Measurements from ENCODE around the gene SDK1.

Gene SDK1

GRCh38 chr7:4021413-4021812 is 720.4 kb downstream of the SDK1 start:
- Histone ChIP-seq H3K4me1 (ENCODE audit: control insufficient read depth in 2 of 2, insufficient read depth in 1 of 2, low read depth in 1 of 2, low read length in 2 of 2) (peaks cover 0 to 3% of the 10 kb centered on the region in 2 donors), H3K18ac (ENCODE audit: low read length) (no peak overlapping the region), H2BK5ac (ENCODE audit: low read length) (no peak overlapping the region), H4K91ac (ENCODE audit: low read depth, low read length, poor library complexity) (no peak overlapping the region), H2BK15ac (ENCODE audit: low read length) (no peak overlapping the region), H3K27me3 (ENCODE audit: control insufficient read depth in 3 of 3, insufficient read depth in 3 of 3, low read depth in 1 of 3, low read length in 3 of 3) (no peaks in the 10 kb centered on the region), H2AK5ac (ENCODE audit: low read depth, low read length) (no peak overlapping the region), H3K9ac (ENCODE audit: low read depth, low read length, poor library complexity) (no peak overlapping the region), H2BK120ac (ENCODE audit: low read depth, low read length) (no peak overlapping the region), H3K14ac (ENCODE audit: low read length) (no peak overlapping the region), H2AFZ (ENCODE audit: low read length) (no peak overlapping the region), H2BK12ac (ENCODE audit: low read length) (no peak overlapping the region), H3K4me2 (ENCODE audit: insufficient read depth, low read length, poor library complexity, severe bottlenecking) (no peak overlapping the region), H3K9me3 (replicated peaks in 1 of 2; ENCODE audit: control insufficient read depth in 2 of 2, insufficient read depth in 1 of 2, low read depth in 1 of 2, low read length in 2 of 2) (peaks cover 16 to 41% of the 10 kb centered on the region in 2 donors), H3K36me3 (replicated peaks in 1 of 2; ENCODE audit: control insufficient read depth in 2 of 2, insufficient read depth in 2 of 2, low read length in 2 of 2) (peaks cover 0 to 6% of the 10 kb centered on the region in 2 donors), H4K8ac (ENCODE audit: low read depth, low read length) (no peak overlapping the region), H3K79me1 (ENCODE audit: low read depth, low read length) (no peaks in the 10 kb centered on the region), H3K4ac (ENCODE audit: low read length) (no peak overlapping the region), H3K27ac (replicated peaks; ENCODE audit: low read length) (no peak overlapping the region), H3K23ac (ENCODE audit: low read depth, low read length, poor library complexity) (no peak overlapping the region), H3K4me3 (ENCODE audit: low read length in 2 of 2) (no peak overlapping the region)
- no peak for DNase-seq (ENCODE audit: low spot score)
- WGBS, 2 donors (ENCODE audit: extremely low coverage in 2 of 2, insufficient read length in 2 of 2, insufficient replicate concordance in 1 of 2): no CpG with 5 or more reads among the region's 5 CpGs

GRCh38 chr7:4022265-4022664 is 721.2 kb downstream of the SDK1 start:
- H4K8ac ChIP-seq (ENCODE audit: low read depth, low read length): no peak overlapping the region
- no CpG with 5 or more reads among the region's 7 CpGs for WGBS, 2 donors (ENCODE audit: extremely low coverage in 2 of 2, insufficient read length in 2 of 2, insufficient replicate concordance in 1 of 2)
- no peak overlapping the region for H2BK5ac ChIP-seq (ENCODE audit: low read length)
- no peak for DNase-seq (ENCODE audit: low spot score)
- peak overlapping the region; percentile 83 for H4K91ac ChIP-seq (ENCODE audit: low read depth, low read length, poor library complexity)
- H3K27ac ChIP-seq (replicated peaks; ENCODE audit: low read length): no peak overlapping the region
- no peak overlapping the region for H2BK15ac ChIP-seq (ENCODE audit: low read length)
- no peak overlapping the region for H3K4me2 ChIP-seq (ENCODE audit: insufficient read depth, low read length, poor library complexity, severe bottlenecking)
- no peak overlapping the region for H3K14ac ChIP-seq (ENCODE audit: low read length)
- H3K23ac ChIP-seq (ENCODE audit: low read depth, low read length, poor library complexity): no peak overlapping the region
- no peak overlapping the region for H3K4me3 ChIP-seq (ENCODE audit: low read length in 2 of 2)
- no peak overlapping the region for H2AK5ac ChIP-seq (ENCODE audit: low read depth, low read length)
- H3K9me3 ChIP-seq (replicated peaks in 1 of 2; ENCODE audit: control insufficient read depth in 2 of 2, insufficient read depth in 1 of 2, low read depth in 1 of 2, low read length in 2 of 2): peaks cover 13 to 37% of the 10 kb centered on the region in 2 donors
- no peaks in the 10 kb centered on the region for H3K27me3 ChIP-seq (ENCODE audit: control insufficient read depth in 3 of 3, insufficient read depth in 3 of 3, low read depth in 1 of 3, low read length in 3 of 3)
- no peak overlapping the region for H3K9ac ChIP-seq (ENCODE audit: low read depth, low read length, poor library complexity)
- H3K4ac ChIP-seq (ENCODE audit: low read length): no peak overlapping the region
- no peaks in the 10 kb centered on the region for H3K79me1 ChIP-seq (ENCODE audit: low read depth, low read length)
- no peak overlapping the region for H2AFZ ChIP-seq (ENCODE audit: low read length)
- H3K18ac ChIP-seq (ENCODE audit: low read length): peak overlapping the region; percentile 67
- H3K4me1 ChIP-seq (ENCODE audit: control insufficient read depth in 2 of 2, insufficient read depth in 1 of 2, low read depth in 1 of 2, low read length in 2 of 2): peaks cover 0 to 3% of the 10 kb centered on the region in 2 donors
- H2BK120ac ChIP-seq (ENCODE audit: low read depth, low read length): no peak overlapping the region
- no peaks in the 10 kb centered on the region for H3K36me3 ChIP-seq (replicated peaks in 1 of 2; ENCODE audit: control insufficient read depth in 2 of 2, insufficient read depth in 2 of 2, low read length in 2 of 2)
- peak overlapping the region; percentile 48 for H2BK12ac ChIP-seq (ENCODE audit: low read length)

- Histone ChIP-seq H2BK12ac (ENCODE audit: low read length) (no peak overlapping the region), H3K4me2 (ENCODE audit: insufficient read depth, low read length, poor library complexity, severe bottlenecking) (no peak overlapping the region), H3K4me1 (ENCODE audit: control insufficient read depth in 2 of 2, insufficient read depth in 1 of 2, low read depth in 1 of 2, low read length in 2 of 2) (peaks cover 0 to 3% of the 10 kb centered on the region in 2 donors), H3K9ac (ENCODE audit: low read depth, low read length, poor library complexity) (no peak overlapping the region), H3K27me3 (ENCODE audit: control insufficient read depth in 3 of 3, insufficient read depth in 3 of 3, low read depth in 1 of 3, low read length in 3 of 3) (no peaks in the 10 kb centered on the region), H3K36me3 (replicated peaks in 1 of 2; ENCODE audit: control insufficient read depth in 2 of 2, insufficient read depth in 2 of 2, low read length in 2 of 2) (no peaks in the 10 kb centered on the region), H2BK120ac (ENCODE audit: low read depth, low read length) (no peak overlapping the region), H3K79me1 (ENCODE audit: low read depth, low read length) (no peaks in the 10 kb centered on the region), H4K8ac (ENCODE audit: low read depth, low read length) (no peak overlapping the region), H3K9me3 (replicated peaks in 1 of 2; ENCODE audit: control insufficient read depth in 2 of 2, insufficient read depth in 1 of 2, low read depth in 1 of 2, low read length in 2 of 2) (peaks cover 13 to 28% of the 10 kb centered on the region in 2 donors), H4K91ac (ENCODE audit: low read depth, low read length, poor library complexity) (no peak overlapping the region), H2BK5ac (ENCODE audit: low read length) (no peak overlapping the region), H2BK15ac (ENCODE audit: low read length) (no peak overlapping the region), H2AK5ac (ENCODE audit: low read depth, low read length) (no peak overlapping the region), H3K27ac (replicated peaks; ENCODE audit: low read length) (no peak overlapping the region), H3K4me3 (ENCODE audit: low read length in 2 of 2) (no peak overlapping the region), H3K18ac (ENCODE audit: low read length) (no peak overlapping the region), H3K23ac (ENCODE audit: low read depth, low read length, poor library complexity) (no peak overlapping the region), H3K4ac (ENCODE audit: low read length) (no peak overlapping the region), H2AFZ (ENCODE audit: low read length) (no peak overlapping the region), H3K14ac (ENCODE audit: low read length) (no peak overlapping the region)
- no peak for DNase-seq (ENCODE audit: low spot score)
- no CpG with 5 or more reads among the region's 10 CpGs for WGBS, 2 donors (ENCODE audit: extremely low coverage in 2 of 2, insufficient read length in 2 of 2, insufficient replicate concordance in 1 of 2)
Observed at GRCh38 chr7:4023502-4023901, 722.5 kb downstream of the SDK1 start.

- H2BK120ac ChIP-seq (ENCODE audit: low read depth, low read length): no peak overlapping the region
- no peak overlapping the region for H3K27ac ChIP-seq (replicated peaks; ENCODE audit: low read length)
- no peak overlapping the region for H4K8ac ChIP-seq (ENCODE audit: low read depth, low read length)
- WGBS, 2 donors (ENCODE audit: extremely low coverage in 2 of 2, insufficient read length in 2 of 2, insufficient replicate concordance in 1 of 2): no CpG with 5 or more reads among the region's 1 CpG
- H3K9me3 ChIP-seq (replicated peaks in 1 of 2; ENCODE audit: control insufficient read depth in 2 of 2, insufficient read depth in 1 of 2, low read depth in 1 of 2, low read length in 2 of 2): peaks cover 8 to 21% of the 10 kb centered on the region in 2 donors
- H3K18ac ChIP-seq (ENCODE audit: low read length): no peak overlapping the region
- H3K79me1 ChIP-seq (ENCODE audit: low read depth, low read length): no peaks in the 10 kb centered on the region
- no peak overlapping the region for H2AFZ ChIP-seq (ENCODE audit: low read length)
- DNase-seq (ENCODE audit: low spot score): no peak
- H2BK5ac ChIP-seq (ENCODE audit: low read length): no peak overlapping the region
- H2BK12ac ChIP-seq (ENCODE audit: low read length): no peak overlapping the region
- H3K4me1 ChIP-seq (ENCODE audit: control insufficient read depth in 2 of 2, insufficient read depth in 1 of 2, low read depth in 1 of 2, low read length in 2 of 2): peaks cover 0 to 3% of the 10 kb centered on the region in 2 donors
- H4K91ac ChIP-seq (ENCODE audit: low read depth, low read length, poor library complexity): no peak overlapping the region
- H2AK5ac ChIP-seq (ENCODE audit: low read depth, low read length): no peak overlapping the region
- H3K27me3 ChIP-seq (ENCODE audit: control insufficient read depth in 3 of 3, insufficient read depth in 3 of 3, low read depth in 1 of 3, low read length in 3 of 3): no peaks in the 10 kb centered on the region
- H3K9ac ChIP-seq (ENCODE audit: low read depth, low read length, poor library complexity): no peak overlapping the region
- H3K23ac ChIP-seq (ENCODE audit: low read depth, low read length, poor library complexity): no peak overlapping the region
- no peaks in the 10 kb centered on the region for H3K36me3 ChIP-seq (replicated peaks in 1 of 2; ENCODE audit: control insufficient read depth in 2 of 2, insufficient read depth in 2 of 2, low read length in 2 of 2)
- no peak overlapping the region for H3K4me3 ChIP-seq (ENCODE audit: low read length in 2 of 2)
- no peak overlapping the region for H3K14ac ChIP-seq (ENCODE audit: low read length)
- no peak overlapping the region for H3K4ac ChIP-seq (ENCODE audit: low read length)
- H3K4me2 ChIP-seq (ENCODE audit: insufficient read depth, low read length, poor library complexity, severe bottlenecking): no peak overlapping the region
- no peak overlapping the region for H2BK15ac ChIP-seq (ENCODE audit: low read length)
Observed at GRCh38 chr7:4024133-4024532, 723.1 kb downstream of the SDK1 start.
